ENCODE data around the gene PRKCA. TPM values are rescaled to one million over a fixed set of nuclear protein-coding genes. Genes with fewer than 3 reads are reported as not detected.

PRKCA gene
- total and polyA plus RNA-seq, 10 of the 15 experiments (the other 5 are each of a cell fraction or from before 2014, with no cell fraction given), result 0.11 to 14.6 (median 0.72) TPM

DNA sequence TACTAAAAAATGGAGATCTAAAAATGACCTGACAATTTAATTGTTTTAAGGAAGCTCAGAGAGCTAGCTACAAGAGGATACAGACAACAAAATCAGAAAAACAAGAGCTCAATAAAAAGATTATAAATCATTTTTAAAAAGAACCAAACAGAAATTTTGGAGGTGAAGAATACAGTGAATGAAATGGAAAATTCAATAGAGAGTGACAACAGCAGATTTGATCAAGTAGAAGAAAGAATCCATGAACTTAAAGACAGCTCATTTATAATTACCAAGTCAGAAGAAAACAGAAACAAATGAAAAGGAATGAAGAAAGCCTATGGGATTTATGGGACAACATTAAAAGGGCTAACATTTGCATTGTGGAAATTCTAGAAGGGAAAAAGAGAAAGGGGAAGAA lies 395.9 kb downstream of the PRKCA start (continued):
- TF ChIP-seq RAD51 (IDR thresholded peaks at IDR 0.05) (no peak), KLF5 (IDR thresholded peaks at IDR 0.05; ENCODE audit: partially characterized antibody) (no peak), NR2F1 (conservative IDR thresholded peaks at IDR 0.05) (no peak)
- TF ChIP-seq, protein P1, sequence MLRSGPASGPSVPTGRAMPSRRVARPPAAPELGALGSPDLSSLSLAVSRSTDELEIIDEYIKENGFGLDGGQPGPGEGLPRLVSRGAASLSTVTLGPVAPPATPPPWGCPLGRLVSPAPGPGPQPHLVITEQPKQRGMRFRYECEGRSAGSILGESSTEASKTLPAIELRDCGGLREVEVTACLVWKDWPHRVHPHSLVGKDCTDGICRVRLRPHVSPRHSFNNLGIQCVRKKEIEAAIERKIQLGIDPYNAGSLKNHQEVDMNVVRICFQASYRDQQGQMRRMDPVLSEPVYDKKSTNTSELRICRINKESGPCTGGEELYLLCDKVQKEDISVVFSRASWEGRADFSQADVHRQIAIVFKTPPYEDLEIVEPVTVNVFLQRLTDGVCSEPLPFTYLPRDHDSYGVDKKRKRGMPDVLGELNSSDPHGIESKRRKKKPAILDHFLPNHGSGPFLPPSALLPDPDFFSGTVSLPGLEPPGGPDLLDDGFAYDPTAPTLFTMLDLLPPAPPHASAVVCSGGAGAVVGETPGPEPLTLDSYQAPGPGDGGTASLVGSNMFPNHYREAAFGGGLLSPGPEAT (IDR thresholded peaks at IDR 0.05; ENCODE audit: low read depth), result 0 out of 2 replicates have a peak, but pooled peaks have one; percentile 26

DNA sequence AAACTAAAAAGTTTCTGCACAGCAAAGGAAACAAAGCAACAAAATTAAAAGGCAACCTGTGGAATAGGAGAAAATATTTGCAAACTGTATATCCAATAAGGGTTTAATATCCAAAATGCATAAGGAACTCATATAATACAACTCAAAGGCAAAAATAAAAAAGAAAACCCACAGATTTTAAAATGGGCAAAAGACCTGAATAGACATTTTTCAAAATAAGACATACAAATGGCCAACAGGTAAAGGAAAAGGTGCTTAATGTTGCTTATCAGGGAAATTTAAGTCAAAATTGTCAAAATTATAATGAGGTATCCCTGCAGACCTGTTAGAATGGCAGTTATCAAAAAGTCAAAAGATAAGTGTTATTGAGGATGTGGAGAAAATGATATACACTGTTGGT lies 399.0 kb downstream of the PRKCA start:
- H3K27me3 ChIP-seq (replicated peaks in 1 of 2; ENCODE audit: control insufficient read depth in 2 of 2, insufficient read depth in 2 of 2, low read length in 1 of 2), result no peaks in the 10 kb centered on the region
- H3K4me3 ChIP-seq, result no peak overlapping the region
- no peak overlapping the region for H3K4me2 ChIP-seq (ENCODE audit: control insufficient read depth, insufficient read depth)
- intact Hi-C loops (cut with micrococcal nuclease; ENCODE audit: unreplicated experiment), result no loop called here
- no peaks in the 10 kb centered on the region for H4K20me1 ChIP-seq (ENCODE audit: control insufficient read depth, insufficient read depth)
- ATAC-seq (no peak), DNase-seq (ENCODE audit: low read depth, low spot score) (no peak), FAIRE-seq (no peak)
- BruUV-seq (replicated peaks), result no TSS peak
- H3K36me3 ChIP-seq (ENCODE audit: control insufficient read depth in 2 of 2, insufficient read depth in 2 of 2, low read length in 1 of 2), result no peaks in the 10 kb centered on the region
- CTCF ChIA-PET, result no interaction called here
- H3K9ac ChIP-seq (ENCODE audit: control insufficient read depth, insufficient read depth, low read length), result no peak overlapping the region
- RAD21 ChIA-PET (ENCODE audit: unreplicated experiment), result interaction anchor here (1.2 kb wide), 1 partner anchor 11 kb away, joined by 3 read pairs; no protein-coding TSS in a partner anchor
- no peak for TF ChIP-seq NR2F1 (conservative IDR thresholded peaks at IDR 0.05)
- TF ChIP-seq RFX5 (IDR thresholded peaks at IDR 0.05; ENCODE audit: low read depth, low read length), result no peak
- TF ChIP-seq, protein P2, sequence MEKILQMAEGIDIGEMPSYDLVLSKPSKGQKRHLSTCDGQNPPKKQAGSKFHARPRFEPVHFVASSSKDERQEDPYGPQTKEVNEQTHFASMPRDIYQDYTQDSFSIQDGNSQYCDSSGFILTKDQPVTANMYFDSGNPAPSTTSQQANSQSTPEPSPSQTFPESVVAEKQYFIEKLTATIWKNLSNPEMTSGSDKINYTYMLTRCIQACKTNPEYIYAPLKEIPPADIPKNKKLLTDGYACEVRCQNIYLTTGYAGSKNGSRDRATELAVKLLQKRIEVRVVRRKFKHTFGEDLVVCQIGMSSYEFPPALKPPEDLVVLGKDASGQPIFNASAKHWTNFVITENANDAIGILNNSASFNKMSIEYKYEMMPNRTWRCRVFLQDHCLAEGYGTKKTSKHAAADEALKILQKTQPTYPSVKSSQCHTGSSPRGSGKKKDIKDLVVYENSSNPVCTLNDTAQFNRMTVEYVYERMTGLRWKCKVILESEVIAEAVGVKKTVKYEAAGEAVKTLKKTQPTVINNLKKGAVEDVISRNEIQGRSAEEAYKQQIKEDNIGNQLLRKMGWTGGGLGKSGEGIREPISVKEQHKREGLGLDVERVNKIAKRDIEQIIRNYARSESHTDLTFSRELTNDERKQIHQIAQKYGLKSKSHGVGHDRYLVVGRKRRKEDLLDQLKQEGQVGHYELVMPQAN (conservative IDR thresholded peaks at IDR 0.05), result no peak
- H3K9me3 ChIP-seq (replicated peaks; ENCODE audit: control insufficient read depth, insufficient read depth, low read length), result peaks cover 9% of the 10 kb centered on the region; the same call in 2 of the 3 replicates
- H3K4me1 ChIP-seq (ENCODE audit: control insufficient read depth, insufficient read depth, low read length), result peaks cover 9% of the 10 kb centered on the region
- no peaks in the 10 kb centered on the region for H3K79me2 ChIP-seq (ENCODE audit: control insufficient read depth, insufficient read depth, low read length)
- no peak overlapping the region for H3K27ac ChIP-seq (ENCODE audit: control insufficient read depth, insufficient read depth)
- SMC1A ChIA-PET (ENCODE audit: uncharacterized antibody, unreplicated experiment), result interaction anchor here (0.7 to 0.8 kb wide), 2 partner anchors 15 to 81 kb away, joined by 3 read pairs; no protein-coding TSS in a partner anchor
- H2AFZ ChIP-seq (ENCODE audit: control insufficient read depth, low read depth, low read length), result no peak overlapping the region
- in situ Hi-C loops (cut with MboI), result loop anchor here (25.0 kb wide), 2 partner anchors 736 to 936 kb away; no protein-coding TSS in a partner anchor
- POLR2A ChIA-PET, result no interaction called here

Data from GM12878 (cell line).